Keratinocyte (primary cell): ENCODE measurements around the gene RAB4A.

Source experiments
- EZH2 ChIP-seq: IDR thresholded peaks from one replicate; pipeline ENCODE4 v1.6.1; 2012; ENCODE audit warnings: inconsistent platforms, mild to moderate bottlenecking, low read length, moderate library complexity
- TF ChIP-seq, protein P1 (sequence below), 3 experiments: IDR thresholded peaks in 1 of 3; conservative IDR thresholded peaks in 1 of 3; optimal IDR thresholded peaks in 1 of 3; 2 replicates in 2 of 3; 3 replicates in 1 of 3; pipeline versions ENCODE3 to v1.5.1; 2011; ENCODE audit warnings: low read length in 3 of 3, mild to moderate bottlenecking in 3 of 3, moderate library complexity in 2 of 3, control low read depth in 1 of 3, inconsistent platforms in 1 of 3; ENCODE audit not compliant: insufficient read depth in 2 of 3; ENCODE audit errors: extremely low read depth in 1 of 3

DNA sequence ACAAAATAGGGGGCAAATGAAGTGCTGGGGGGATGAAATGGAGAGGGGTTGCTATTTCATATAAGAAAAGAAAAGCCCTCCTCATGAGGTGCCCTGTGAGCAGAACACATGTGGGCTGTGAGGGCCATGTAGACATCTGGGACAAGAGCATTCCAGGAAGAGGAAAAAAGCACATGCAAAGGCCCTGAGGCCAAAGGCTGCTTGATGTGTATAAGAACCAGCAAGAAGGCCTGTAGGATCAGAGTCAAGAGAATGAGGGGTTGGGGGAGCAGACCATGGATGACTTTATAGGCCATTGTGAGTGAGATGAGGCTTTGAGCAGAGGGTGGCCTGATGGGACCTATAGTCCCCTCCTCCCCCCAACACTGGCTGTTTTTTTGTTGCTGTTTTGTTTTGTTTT lies 7.7 kb upstream of the RAB4A start:
- TF ChIP-seq, protein P1, sequence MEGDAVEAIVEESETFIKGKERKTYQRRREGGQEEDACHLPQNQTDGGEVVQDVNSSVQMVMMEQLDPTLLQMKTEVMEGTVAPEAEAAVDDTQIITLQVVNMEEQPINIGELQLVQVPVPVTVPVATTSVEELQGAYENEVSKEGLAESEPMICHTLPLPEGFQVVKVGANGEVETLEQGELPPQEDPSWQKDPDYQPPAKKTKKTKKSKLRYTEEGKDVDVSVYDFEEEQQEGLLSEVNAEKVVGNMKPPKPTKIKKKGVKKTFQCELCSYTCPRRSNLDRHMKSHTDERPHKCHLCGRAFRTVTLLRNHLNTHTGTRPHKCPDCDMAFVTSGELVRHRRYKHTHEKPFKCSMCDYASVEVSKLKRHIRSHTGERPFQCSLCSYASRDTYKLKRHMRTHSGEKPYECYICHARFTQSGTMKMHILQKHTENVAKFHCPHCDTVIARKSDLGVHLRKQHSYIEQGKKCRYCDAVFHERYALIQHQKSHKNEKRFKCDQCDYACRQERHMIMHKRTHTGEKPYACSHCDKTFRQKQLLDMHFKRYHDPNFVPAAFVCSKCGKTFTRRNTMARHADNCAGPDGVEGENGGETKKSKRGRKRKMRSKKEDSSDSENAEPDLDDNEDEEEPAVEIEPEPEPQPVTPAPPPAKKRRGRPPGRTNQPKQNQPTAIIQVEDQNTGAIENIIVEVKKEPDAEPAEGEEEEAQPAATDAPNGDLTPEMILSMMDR (optimal IDR thresholded peaks at IDR 0.05 in 1 of 3, IDR thresholded peaks at IDR 0.05 in 1 of 3, conservative IDR thresholded peaks at IDR 0.05 in 1 of 3; ENCODE audit: extremely low read depth in 1 of 3, insufficient read depth in 2 of 3, low read length in 3 of 3), result no peak
- no peak for TF ChIP-seq EZH2
